Measurements from ENCODE around the gene CKAP2L. TPM values are rescaled to one million over a fixed set of nuclear protein-coding genes. Genes with fewer than 3 reads are reported as not detected.

Gene CKAP2L
- total and polyA plus RNA-seq, 10 of the 15 experiments (the other 5 are each of a cell fraction or from before 2014, with no cell fraction given): 10.5 to 37.4 (median 20.2) TPM

- H3K79me2 ChIP-seq (ENCODE audit: control insufficient read depth, insufficient read depth, low read length): no peaks in the 10 kb centered on the region
- intact Hi-C loops (cut with micrococcal nuclease; ENCODE audit: unreplicated experiment) (loop anchor here (2.0 kb wide), 2 partner anchors 56 to 68 kb away; no protein-coding TSS in a partner anchor), in situ Hi-C loops (cut with MboI) (no loop called here)
- ChIA-PET CTCF (interaction anchor here (0.6 to 2.2 kb wide), 9 partner anchors 9 to 129 kb away, joined by 3 to 13 read pairs (median 7); no protein-coding TSS in a partner anchor), RAD21 (ENCODE audit: unreplicated experiment) (interaction anchor here (0.8 to 3.3 kb wide), 21 partner anchors 9 to 130 kb away, joined by 3 to 26 read pairs (median 5); partner anchors contain the start of genes CKAP2L and IL1A), SMC1A (ENCODE audit: uncharacterized antibody, unreplicated experiment) (interaction anchor here (0.7 to 5.0 kb wide), 23 partner anchors 9 to 108 kb away, joined by 3 to 30 read pairs (median 5); partner anchors contain the start of gene IL1B), POLR2A (interaction anchor here (0.8 to 3.1 kb wide), 12 partner anchors 10 to 73 kb away, joined by 3 to 15 read pairs (median 4); partner anchors contain the start of gene IL1B)
- DNase-seq (ENCODE audit: low read depth, low spot score): no peak
- BruUV-seq (replicated peaks): no TSS peak
- peaks cover 15% of the 10 kb centered on the region for H3K4me1 ChIP-seq (ENCODE audit: control insufficient read depth, insufficient read depth, low read length)
- H3K4me2 ChIP-seq (ENCODE audit: control insufficient read depth, insufficient read depth): peak overlapping the region; percentile 26; the same call in 1 of the 2 replicates
- H3K9ac ChIP-seq (ENCODE audit: control insufficient read depth, insufficient read depth, low read length): no peak overlapping the region
- peak overlapping the region; percentile 55 for H3K27ac ChIP-seq (ENCODE audit: control insufficient read depth, insufficient read depth)
- no peaks in the 10 kb centered on the region for H3K27me3 ChIP-seq (replicated peaks in 1 of 2; ENCODE audit: control insufficient read depth in 2 of 2, insufficient read depth in 2 of 2, low read length in 1 of 2)
- no peaks in the 10 kb centered on the region for H3K36me3 ChIP-seq (ENCODE audit: control insufficient read depth in 2 of 2, insufficient read depth in 2 of 2, low read length in 1 of 2)
- WGBS (ENCODE audit: insufficient coverage, insufficient replicate concordance, low lambda C conversion rate, missing lambda C conversion rate): 8% methylated on average over 14 of the region's 14 CpGs
- H2AFZ ChIP-seq (ENCODE audit: control insufficient read depth, low read depth, low read length): peak overlapping the region; percentile 57
- ATAC-seq: peak; percentile 92
- H4K20me1 ChIP-seq (ENCODE audit: control insufficient read depth, insufficient read depth): no peaks in the 10 kb centered on the region
- no peaks in the 10 kb centered on the region; the same call in 1 of the 3 replicates for H3K9me3 ChIP-seq (replicated peaks; ENCODE audit: control insufficient read depth, insufficient read depth, low read length)
- FAIRE-seq: peak; percentile 13
- H3K4me3 ChIP-seq: no peak overlapping the region
- TF ChIP-seq SUZ12 (IDR thresholded peaks at IDR 0.05; ENCODE audit: unreplicated experiment) (no peak), STAT3 (IDR thresholded peaks at IDR 0.05; ENCODE audit: low read depth, low read length) (no peak), FOXM1 (IDR thresholded peaks at IDR 0.05; ENCODE audit: low read depth, low read length) (peak; percentile 91; the same call in 1 of the 2 replicates), MTA3 (IDR thresholded peaks at IDR 0.05; ENCODE audit: borderline replicate concordance, low read length) (peak; percentile 76; the same call in 1 of the 2 replicates), CBX3 (IDR thresholded peaks at IDR 0.05; ENCODE audit: borderline replicate concordance, low read depth) (no peak), FOS (IDR thresholded peaks at IDR 0.05; ENCODE audit: borderline replicate concordance, extremely low read depth, insufficient read length) (no peak), BCL3 (IDR thresholded peaks at IDR 0.05; ENCODE audit: borderline replicate concordance, insufficient read depth, low read depth, low read length, poor library complexity, severe bottlenecking) (peak; percentile 81), TAF1 (IDR thresholded peaks at IDR 0.05; ENCODE audit: borderline replicate concordance, low read depth, low read length) (0 out of 2 replicates have a peak, but pooled peaks have one; percentile 6), RAD51 (IDR thresholded peaks at IDR 0.05) (no peak), ZNF592 (IDR thresholded peaks at IDR 0.05) (no peak), PAX5 (IDR thresholded peaks at IDR 0.05; ENCODE audit: borderline replicate concordance, low read depth, low read length) (0 out of 2 replicates have a peak, but pooled peaks have one; percentile 19), REST (IDR thresholded peaks at IDR 0.05; ENCODE audit: low read depth, low read length) (no peak)
Measured at GRCh38 chr2:112812318-112813267, 48.2 kb upstream of the CKAP2L start.
